H1 (cell line): ENCODE measurements around the gene SERP1. TPM values are rescaled to one million over a fixed set of nuclear protein-coding genes. Genes with fewer than 3 reads are reported as not detected.

Experiments
- ATF2 ChIP-seq: IDR thresholded peaks from 2 replicates; pipeline ENCODE4 v1.6.1; 2012; ENCODE audit warnings: low read length, inconsistent platforms
- BACH1 ChIP-seq: IDR thresholded peaks from 2 replicates; pipeline ENCODE4 v1.6.1; 2012; ENCODE audit warnings: low read length, improper control_type of control experiment
- FOSL1 ChIP-seq: IDR thresholded peaks from 2 replicates; pipeline ENCODE4 v1.6.1; 2011; ENCODE audit warnings: mild to moderate bottlenecking, low read depth, low read length, moderate library complexity; ENCODE audit not compliant: insufficient read depth
- POU5F1 ChIP-seq: IDR thresholded peaks from 2 replicates; pipeline ENCODE4 v1.6.1; 2011; ENCODE audit warnings: low read depth, mild to moderate bottlenecking, low read length, moderate library complexity
- SIX5 ChIP-seq: IDR thresholded peaks from 2 replicates; pipeline ENCODE4 v1.6.1; 2011; ENCODE audit warnings: mild to moderate bottlenecking, low read depth, low read length
- polyA plus RNA-seq, 7 experiments: library from polyadenylated mRNA; depleted of rRNA in 3 of 7; stranded (reverse) in 5 of 7; unstranded in 2 of 7; fragments of >200 nt in 5 of 7; fragments of 200-250 nt in 2 of 7; gene quantifications; 1 replicate in 5 of 7; 2 replicates in 1 of 7; 4 replicates in 1 of 7; pipeline versions ENCODE4 v1.2.1 to v1.2.3, GENCODE V29; 2011 to 2013; ENCODE audit warnings: missing spikeins in 2 of 7, mixed read lengths in 2 of 7
- total RNA-seq: library from RNA; stranded (reverse); fragmentation: NEBNext Ultra II Directional; extraction: Animal tissue kit (Norgen Biotek cat#: 25700); gene quantifications from 2 replicates; pipeline ENCODE4 v1.2.1, GENCODE V29; 2021

SERP1 gene
- total and polyA plus RNA-seq, 2 of the 8 experiments (the other 6 are each of a cell fraction or from before 2014, with no cell fraction given): 90.3 to 98.2 TPM

GRCh38 chr3:150494411-150494977, 51.8 kb downstream of the SERP1 start (continued):
- no peak for TF ChIP-seq ATF2
- TF ChIP-seq POU5F1: no peak
- TF ChIP-seq SIX5: no peak
- no peak for TF ChIP-seq BACH1
- no peak for TF ChIP-seq FOSL1

Other genes with a start within 250 kb of the SERP1 start
- 25.8 and 27.6 TPM in 2 replicates for gene TSC22D2, start 138.2 kb downstream of the SERP1 start, total RNA-seq
- gene TSC22D2, start 138.2 kb downstream of the SERP1 start, polyA plus RNA-seq (2011; rRNA removed): 3.4 and 3.6 TPM in 2 replicates
- 87.5 and 91.6 TPM in 2 replicates for gene EIF2A, start 291 bp upstream of the SERP1 start, total RNA-seq
- 32.1 and 59.3 TPM in 2 replicates for gene EIF2A, start 291 bp upstream of the SERP1 start, polyA plus RNA-seq (2011; rRNA removed)
- gene SELENOT, start 56.8 kb upstream of the SERP1 start, total RNA-seq: 74.7 and 79.0 TPM in 2 replicates
- gene SELENOT, start 56.8 kb upstream of the SERP1 start, polyA plus RNA-seq (2011; rRNA removed): 133 and 290 TPM in 2 replicates
- gene ERICH6, start 157.4 kb upstream of the SERP1 start, total RNA-seq: not detected in 2 replicates
- not detected in 2 replicates for gene ERICH6, start 157.4 kb upstream of the SERP1 start, polyA plus RNA-seq (2011; rRNA removed)
- 21.8 and 23.9 TPM in 2 replicates for gene SIAH2, start 216.7 kb upstream of the SERP1 start, total RNA-seq
- gene SIAH2, start 216.7 kb upstream of the SERP1 start, polyA plus RNA-seq (2011; rRNA removed): 34.2 and 56.7 TPM in 2 replicates